Measurements from ENCODE around the gene ILK.

The ILK gene

DNA sequence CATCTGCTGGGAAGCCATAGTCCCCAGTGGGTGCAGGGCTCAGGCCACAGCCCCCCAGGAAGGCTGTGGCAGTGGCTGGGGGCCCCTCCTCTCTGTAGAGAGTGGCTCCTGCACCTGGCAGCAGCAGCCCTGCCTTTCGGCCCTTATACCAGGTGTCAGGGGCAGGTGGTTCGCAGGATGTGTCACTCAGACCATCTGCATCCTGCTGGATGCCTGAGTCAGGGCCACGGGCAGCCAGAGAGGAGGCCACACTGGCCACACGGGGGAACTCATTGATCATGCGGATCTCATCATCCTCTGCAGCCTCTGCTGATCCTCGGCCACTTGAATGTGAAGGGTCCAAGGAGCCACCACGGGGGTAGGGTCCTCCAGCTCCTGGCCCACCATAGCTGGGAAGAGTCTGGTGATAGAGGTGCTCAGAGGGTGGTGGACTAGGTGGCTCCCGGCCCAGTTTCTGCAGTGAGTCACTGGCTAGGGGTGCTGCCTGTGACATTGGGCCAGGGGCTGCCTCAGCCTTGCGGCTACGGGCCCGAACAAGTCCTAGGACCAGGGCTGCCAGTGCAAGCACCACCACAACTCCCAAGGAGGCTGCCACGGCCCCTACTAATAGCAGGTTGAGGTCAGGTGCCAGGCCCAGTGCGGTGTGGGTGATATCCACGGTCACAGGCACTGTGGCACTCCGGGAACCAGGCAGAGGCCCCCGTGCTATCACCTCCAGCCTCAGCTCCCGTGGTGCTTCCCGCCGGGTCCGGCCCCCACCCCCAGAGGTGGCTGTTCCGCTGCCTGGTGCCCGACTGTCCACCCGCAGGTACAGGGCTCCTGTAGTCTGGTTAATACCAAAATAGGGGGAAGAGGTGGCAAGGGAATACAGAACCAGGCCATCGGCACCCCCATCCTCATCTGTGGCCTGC is 18.9 kb downstream of the ILK start:
- no peak for DNase-seq

DNA sequence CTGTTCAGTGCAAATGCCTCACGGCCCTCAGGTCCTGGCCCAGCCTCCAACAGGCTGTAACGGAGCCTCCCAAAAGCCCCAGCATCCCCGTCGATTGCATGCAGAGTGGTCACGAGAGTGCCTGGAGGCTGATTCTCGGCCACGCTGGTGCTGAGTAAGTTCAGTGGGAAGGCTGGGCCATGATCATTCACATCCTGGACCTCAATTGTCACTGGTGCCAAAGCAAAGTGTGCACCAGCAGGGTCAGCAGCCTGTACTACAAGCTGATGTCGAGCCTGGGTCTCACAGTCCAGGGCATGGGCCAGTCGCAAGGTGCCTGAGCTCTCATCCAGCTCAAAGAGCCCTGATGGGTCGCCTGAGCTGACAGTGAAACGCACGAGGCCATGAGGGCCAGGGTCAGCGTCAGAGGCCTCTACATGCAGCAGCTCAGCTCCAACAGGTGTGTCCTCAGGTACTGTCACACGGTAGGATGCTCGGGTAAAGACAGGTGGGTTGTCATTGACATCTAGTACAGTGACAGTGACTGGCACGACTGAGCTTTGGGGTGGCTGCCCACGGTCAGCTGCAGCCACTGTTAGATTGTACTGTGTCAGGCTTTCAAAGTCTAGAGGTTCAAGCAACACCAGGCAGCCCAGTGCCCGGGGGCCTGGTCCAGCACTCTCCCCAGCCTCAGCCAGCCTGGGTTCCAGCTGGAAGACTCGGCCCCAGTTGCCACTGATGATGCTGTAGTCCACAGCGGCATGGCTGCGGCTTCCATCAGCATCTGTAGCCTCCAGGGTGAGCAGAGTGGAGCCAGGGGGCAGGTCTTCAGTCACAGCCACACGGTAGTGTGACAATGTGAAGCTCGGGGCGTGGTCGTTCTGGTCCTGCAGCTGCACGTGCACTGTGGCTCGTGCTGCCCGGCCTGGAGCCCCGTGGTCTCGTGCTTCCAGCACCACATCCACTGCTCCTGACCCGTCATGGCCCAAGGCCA is 20.1 kb downstream of the ILK start:
- DNase-seq: no peak

DNA sequence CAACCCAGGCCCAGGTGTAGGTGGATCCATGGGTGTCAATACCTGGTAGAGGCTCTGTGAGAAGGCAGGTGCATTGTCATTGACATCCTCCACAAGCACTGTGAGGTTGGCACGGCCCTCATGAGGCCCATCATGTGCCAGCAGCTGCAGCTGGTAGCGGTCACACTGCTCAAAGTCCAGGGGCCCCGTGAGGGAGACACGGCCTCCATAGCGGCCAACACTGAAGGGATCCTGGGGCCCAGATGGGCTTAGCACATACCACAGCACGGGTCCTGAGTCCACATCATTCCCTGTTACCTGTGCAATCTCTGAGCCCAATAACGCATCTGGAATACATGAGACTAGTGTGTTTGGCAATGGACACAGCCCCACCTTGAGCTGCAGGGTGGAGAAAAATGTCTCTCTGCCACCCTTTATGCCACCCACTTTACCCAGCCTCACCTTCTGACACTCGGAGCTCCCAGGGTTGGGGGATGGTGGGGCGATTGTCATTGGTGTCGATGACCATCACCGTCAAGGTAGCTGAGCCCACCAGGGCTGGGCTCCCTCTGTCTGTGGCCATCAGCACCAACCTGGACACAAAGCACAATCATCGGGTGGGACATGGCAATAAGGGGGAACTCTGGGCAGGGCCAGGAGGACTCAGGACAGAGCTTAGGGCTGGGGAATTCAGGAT is 21.7 kb downstream of the ILK start:
- DNase-seq: no peak

DNA sequence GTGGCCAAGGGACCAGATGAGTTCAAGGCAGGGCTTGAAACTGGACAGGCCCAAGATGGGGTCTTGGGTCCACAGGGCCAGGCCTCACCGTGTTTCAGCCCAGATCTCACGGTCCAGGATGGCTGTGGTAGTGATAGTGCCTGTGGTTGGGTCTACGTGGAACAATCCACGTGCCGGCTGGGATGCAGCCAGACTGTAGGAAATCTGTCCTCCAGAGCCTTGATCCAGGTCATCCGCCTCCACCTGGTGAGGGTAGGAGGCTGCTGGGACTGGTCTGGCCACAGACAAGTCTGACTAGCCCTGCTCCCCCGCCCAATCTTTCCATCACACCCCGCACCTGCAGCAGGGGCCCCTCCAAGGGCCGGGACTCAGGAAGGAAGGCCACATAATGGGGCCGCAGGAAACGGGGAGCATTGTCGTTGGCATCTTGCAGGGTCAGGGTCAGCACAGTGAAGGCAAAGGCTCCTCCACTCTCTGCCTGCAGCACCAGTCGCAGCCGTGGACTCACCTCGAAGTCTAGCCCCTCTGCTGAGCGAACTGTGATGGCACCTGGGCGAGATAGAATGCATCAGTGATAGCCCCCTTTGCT is 22.4 kb downstream of the ILK start:
- no peak for DNase-seq

DNA sequence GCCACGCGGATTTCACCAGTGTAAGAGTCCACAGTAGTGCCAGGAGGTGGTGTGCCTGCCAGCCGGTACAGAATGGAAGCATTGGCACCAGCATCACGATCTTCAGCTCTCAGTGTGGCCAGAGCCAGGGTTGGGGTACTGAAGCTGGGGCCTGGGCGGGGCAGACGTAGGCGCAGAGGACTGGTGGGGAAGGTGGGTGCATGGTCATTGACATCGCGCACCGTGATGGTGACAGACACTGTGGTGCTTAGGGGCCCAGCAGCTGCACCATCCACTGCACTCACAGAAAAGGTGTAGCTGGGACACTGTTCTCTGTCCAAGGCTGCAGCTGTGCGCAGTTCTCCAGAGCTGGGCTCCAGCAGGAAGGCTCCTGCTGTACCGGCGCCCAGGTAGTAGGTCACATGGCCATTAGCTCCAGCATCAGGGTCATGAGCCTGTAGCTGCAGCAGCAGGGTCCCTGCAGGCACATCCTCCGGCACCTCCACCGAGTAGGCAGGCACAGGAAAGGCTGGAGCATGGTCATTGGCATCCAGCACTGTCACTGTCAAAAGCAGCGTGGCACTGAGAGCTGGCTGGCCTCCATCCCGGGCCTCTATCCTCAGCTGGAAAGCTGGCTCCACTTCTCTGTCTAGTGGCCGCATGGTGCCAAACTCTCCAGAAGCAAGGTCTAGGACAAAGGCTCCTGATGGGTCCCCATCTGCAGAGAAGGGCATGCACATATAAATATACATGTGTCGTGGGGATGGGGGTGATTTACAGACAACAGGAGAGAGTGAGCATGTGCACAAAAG is 23.6 kb downstream of the ILK start:
- DNase-seq: no peak

DNA sequence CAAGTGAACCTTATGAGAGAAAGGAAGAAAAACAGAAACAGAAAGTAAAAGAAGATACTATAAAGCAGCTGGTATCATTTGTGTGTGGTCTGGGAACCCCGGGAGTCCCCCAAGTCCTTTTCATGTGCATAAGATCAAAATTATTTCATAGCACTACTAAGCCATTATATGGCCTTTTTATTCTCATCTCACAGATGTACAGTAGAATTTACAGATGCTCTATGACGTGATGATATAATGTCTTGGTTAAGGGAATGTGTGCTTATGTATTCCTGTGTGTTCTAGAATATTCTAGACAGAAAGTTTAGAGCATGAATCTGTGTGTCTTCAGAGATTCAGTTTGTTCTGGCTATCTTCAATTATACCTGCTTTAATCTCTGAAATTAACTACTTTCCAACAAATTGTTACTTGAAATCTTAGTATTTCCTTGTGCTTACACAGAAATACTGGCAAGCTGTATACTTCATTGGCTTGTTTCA is 24.2 kb downstream of the ILK start:
- no peak for DNase-seq

DNA sequence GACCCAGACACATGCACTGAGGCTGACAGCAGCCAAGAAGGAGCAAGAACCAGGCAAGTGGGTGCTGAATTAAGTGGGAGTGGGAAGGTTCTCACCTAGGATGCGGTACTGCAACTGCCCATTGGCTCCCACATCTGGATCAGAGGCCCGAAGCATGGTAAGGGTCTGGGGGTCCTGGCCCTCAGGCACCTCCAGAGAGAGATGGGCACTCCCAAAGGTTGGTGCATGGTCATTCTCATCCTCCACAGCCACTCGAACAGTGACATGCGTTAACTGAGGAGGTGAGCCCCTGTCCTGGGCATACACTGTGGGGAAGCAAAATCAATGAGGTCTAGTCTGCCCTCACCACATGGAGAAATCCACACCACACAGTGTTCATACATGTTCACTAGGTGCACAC is 25.0 kb downstream of the ILK start:
- DNase-seq: no peak

DNA sequence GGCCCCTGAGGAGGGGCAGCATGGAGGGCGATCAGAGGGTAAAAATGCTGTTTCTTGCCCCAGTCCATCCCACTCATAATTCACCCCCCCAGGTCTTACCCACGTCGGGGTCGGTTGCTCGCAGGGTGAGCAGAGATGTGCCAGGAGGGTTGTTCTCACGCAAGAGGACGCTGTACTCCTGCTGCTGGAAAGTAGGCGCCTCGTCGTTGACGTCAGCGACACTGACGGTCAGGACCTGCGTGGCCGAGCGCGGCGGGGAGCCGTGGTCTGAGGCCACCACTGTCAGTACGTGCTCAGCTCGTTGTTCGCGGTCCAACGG is 26.0 kb downstream of the ILK start:
- DNase-seq: no peak

DNA sequence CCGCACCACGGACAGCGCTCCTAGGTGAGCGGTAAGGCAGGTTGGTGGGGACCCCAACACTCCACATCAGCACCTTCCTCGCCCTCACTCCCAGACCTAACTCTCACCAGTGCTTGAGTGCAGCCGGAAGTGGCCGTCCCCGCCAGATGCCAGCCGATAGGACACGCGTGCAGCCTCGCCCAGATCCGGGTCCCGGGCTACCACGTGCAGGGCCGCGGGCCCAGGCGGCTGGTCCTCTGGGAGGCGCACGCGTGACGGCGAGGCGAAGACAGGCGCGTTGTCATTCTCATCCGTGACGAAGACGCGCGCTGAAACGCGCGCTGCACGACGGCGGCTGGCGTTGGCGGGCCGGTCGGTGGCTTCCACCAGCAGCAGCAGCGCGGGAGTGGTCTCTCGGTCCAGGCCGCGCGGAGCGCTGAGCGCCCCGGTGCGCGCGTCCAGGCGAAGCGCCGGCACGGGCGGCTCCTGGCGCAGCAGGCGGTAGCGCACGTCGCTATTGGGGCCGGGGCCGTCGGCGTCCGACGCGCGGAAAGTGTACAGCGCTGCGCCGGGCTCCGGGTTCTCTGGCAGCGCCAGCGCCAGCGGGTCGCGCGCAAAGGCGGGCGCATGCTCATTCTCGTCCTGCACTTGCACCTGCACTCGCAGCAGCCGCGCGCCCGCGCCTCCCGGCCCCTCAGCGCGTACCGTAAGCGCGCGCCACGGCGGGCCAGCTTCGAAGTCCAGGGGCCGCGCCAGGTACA is 26.5 kb downstream of the ILK start:
- no peak for DNase-seq

DNA sequence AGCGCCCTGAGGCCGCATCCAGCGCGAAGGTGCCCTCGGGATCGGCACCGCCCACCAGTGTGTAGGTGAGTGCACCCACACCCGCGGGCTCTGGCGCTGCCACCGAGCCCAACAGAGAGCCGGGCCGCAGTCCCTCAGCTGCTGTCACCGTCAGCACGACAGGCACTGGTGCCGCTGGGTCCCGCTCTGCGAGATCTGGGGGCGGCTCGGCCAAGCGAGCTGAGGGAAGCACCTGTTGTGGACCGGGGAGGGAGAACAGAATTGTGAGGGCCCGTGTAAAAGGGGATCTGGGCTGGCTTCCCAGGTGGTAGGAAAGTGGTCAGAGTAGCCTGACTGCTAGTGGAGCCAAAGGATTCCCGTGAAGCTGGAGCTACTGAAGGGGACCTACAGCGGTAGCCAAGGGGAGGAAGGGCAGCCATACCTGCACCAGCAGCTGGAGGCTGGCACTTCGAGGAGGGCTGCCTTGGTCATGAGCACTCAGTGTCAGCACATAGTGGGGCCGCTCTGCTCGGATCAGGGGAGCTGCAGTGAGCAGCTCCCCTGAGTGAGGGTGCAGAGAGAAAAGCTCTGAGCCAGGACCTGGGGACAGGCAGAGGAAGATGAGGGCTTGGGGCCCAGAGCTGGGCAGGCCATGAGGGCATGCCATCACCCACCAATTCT is 27.2 kb downstream of the ILK start:
- no peak for DNase-seq

DNA sequence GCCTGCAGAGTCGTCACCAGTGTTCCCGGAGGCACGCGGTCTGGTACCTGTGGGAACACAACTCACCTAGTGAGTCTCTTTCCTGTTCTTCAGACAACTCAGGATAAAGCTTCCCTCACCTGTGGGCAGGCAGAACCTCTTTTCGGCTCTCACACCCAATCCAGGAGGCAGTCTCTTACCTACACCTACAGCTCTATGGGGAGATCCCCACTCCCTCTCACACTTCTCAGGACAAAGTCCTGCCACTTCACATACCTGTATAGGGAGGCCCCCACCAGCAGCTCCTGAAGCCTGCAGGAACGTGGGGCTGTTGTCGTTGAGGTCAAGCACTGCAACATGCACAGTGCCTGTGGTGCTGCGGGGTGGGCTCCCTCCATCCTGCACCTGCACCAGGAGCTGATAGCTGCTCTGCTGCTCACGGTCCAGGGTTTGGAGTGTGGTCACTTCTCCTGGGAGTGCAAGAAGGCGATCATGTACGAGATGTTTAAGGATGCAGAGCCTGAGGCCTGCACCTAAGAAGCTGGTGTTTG is 27.9 kb downstream of the ILK start:
- no peak for DNase-seq

DNA sequence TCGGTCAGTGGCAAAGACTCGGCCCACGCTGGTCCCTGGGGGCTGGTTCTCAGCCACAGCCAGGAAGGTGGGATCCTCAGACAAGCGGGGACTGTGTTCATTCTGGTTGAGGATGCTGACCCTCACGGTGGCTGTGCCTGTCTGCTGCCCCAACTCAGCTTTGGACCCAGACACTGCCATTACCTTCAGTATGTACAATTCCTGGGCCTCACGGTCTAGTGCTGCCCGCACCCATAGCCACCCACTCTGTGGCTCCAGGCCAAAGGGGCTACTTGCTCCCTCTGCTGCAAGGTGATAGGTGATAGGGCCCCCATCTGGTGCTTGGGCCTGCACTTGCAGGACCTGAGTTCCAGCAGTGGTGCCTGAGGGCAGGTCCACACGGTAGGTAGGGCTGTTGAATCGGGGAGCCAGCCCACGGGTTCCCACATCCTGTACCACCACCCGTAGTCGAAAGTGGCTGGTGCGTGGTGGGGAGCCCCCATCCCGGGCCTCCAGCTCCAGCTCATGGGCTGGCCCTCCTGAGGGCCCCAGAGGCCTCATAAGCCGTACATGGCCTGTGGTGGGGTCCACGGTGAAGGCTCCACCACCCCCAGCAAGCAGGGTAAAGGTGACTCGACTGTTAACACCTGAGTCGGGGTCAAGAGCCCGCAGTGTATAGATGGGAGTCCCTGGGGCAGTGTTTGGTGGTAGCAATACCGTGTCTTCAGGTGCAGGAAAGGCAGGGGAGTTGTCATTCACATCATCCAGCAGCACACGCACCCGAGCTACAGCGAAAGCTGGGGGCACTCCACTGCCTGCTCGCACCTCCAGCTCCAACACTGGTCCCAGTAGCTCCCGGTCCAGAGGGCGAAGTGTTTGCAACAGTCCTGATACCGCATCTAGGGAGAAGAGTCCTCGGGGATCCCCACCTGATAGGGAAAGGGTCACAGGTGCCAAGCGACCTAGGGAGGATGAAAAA is 28.8 kb downstream of the ILK start:
- no peak for DNase-seq

DNA sequence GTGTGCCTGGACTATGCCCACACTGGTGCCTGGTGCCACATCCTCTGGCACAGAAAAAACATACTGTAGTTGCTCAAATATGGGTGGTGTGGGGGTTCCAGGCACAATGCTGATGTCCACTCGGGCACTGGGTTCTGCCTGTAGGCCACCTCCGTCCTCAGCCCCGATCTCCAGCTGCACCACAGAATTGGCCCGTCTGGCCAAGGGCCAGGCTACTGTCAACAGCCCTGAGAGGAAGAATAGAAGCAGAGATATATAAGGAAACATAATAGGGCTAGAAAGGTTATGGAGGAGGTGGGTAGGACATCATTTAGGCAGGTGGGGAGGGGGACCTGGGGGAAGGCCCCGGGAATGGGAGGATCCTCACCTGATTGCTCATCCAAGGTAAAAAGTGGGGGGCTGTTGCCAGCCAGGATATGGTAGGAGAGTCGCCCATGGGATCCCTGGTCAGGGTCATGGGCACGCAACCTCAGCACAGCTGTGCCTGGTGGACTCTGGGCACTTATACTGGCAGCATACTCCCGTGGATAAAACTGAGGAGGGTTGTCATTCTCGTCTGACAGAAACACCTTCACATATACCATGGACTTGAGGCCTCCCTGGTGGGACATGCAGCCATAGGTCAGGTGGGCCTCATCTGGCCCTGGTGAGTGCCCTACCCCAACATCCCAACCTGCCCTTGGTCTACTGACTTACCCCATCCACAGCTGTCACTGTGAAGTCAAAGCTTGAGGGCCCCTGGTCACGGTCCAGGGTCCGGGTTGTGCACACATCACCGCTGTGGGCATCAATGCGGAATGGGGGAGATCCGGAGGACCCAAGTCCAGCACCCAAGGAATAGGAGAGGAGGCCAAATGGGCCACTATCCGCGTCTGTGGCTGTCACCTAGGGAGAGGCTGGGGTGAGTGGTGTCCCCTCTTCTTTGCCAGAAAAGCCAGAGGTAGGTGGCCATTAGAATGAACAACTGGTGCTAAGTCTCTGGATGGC is 30.1 kb downstream of the ILK start:
- DNase-seq: no peak

DNA sequence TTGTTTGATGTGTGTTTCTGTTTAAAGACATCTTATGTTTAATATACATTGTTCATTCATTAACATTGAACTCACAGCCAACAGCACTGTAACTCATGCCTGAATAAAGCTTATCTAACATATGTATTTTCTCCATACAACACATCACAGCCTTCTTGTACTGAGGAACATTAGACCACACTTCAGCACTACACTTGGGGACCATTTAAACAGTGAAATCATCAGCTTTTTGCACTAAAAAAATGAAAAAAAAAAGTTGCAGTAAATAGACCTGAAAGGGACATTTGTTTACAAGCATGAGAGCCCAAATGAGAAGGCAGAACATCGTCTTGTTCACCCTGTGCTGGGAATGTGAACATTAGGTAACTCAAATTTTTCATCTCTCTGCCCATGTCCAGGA is 31.0 kb downstream of the ILK start:
- DNase-seq: no peak

DNA sequence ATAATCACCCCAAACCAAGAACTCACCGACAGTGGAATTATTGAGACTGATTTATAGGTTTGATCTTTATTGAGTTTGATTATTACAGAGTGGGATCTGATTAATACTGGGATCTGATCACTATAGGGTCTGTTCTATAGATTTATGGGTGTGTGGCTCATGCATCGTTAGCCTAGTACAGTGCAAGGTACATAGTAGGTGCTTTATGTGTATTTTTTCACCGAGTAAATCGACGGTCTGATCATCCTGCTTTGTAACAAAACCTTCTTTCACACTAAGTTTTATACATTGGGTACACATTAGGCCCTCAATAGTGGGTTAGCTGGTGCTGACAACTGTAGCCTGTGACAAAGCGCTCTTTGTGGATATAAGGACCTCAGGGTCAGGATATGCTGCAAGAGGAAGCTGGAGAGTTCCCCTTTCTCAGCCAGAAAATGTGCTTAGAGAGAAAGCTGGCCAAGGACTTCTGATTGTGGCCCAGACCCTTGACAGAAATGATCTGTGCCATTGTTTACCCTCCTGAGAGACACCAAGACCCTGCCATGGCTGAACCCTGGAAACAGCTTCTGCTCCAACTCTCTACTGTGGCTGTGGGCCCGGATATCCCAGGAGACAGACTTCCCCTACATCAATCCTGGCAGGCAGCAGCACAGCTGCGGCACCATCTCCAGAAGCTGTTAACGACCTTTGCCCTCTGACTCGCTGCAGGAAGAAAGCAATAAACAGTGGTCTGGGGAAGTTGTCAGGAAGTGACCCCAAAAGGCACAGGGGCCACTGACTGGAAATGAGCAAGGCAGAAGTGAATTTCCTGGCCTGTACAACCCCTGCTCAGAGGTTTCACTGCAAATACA is 31.7 kb downstream of the ILK start:
- DNase-seq: peak; percentile 57

DNA sequence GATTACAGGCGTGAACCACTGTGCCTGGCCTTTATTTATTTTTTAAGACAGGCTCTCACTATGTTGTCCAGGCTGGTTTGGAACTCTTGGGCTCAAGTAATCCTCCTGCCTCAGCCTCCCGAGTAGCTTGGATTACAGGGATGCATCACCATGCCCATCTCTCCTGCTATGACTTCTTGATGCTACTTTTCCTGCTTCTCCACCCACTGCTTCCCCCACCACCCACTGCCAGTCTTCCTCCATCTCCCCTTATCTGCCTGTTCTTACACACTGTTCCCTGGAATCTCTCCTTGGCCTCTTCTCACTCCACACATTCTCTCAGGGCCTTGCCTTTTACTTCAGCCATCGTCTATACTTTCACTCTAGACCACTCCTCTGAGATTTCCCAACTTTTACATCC is 32.9 kb downstream of the ILK start:
- DNase-seq: no peak

DNA sequence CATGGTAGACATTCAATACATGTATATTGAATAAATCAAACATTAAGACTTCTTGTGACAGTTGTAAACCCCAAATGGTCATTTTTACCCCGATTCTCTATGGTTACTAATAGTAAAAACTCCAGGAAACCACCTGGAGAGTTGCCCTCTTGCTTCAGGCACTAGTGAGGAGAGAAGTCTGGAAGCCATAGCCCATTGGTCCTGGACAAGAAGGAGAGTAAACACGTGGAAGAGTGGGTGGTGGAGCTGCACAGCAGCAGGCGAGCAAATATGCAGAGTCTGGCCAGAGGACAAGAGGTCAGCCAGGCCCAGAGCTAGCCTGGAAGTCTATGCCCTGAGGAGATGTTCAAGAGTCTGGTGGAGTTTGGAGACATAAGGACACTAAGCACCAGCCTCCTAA is 34.3 kb downstream of the ILK start:
- no peak for DNase-seq
